Liver (tissue), 9 donors: ENCODE results near the gene ECE1. TPM values are rescaled to one million over a fixed set of nuclear protein-coding genes. Genes with fewer than 3 reads are reported as not detected.

ENCODE experiments used
- DNase-seq: peaks from one replicate; pipeline ENCODE4 v3.0.0-alpha.2; 2017; ENCODE audit warnings: low spot score
- H3K27ac ChIP-seq, 2 donors: one replicate each; pipeline ENCODE4 v1.7.0; 2013; ENCODE audit warnings: inconsistent platforms in 2 of 2, low read length in 2 of 2, control low read depth in 1 of 2, low read depth in 1 of 2, mild to moderate bottlenecking in 1 of 2
- H3K27me3 ChIP-seq, 4 donors: one replicate each; pipeline versions ENCODE4 v1.6.1 to v1.7.0; 2013; ENCODE audit warnings: low read length in 3 of 4, inconsistent platforms in 1 of 4, mild to moderate bottlenecking in 1 of 4, moderate library complexity in 1 of 4; ENCODE audit not compliant: control insufficient read depth in 4 of 4, insufficient read depth in 4 of 4
- H3K36me3 ChIP-seq, 4 donors: one replicate each; pipeline versions ENCODE4 v1.6.1 to v1.7.0; 2013; ENCODE audit warnings: low read length in 3 of 4, mild to moderate bottlenecking in 3 of 4, low read depth in 1 of 4, moderate library complexity in 1 of 4; ENCODE audit not compliant: control insufficient read depth in 4 of 4, insufficient read depth in 3 of 4
- H3K4me1 ChIP-seq, 4 donors: one replicate each; pipeline versions ENCODE4 v1.6.1 to v1.7.0; 2013; ENCODE audit warnings: low read length in 3 of 4, mild to moderate bottlenecking in 3 of 4, moderate library complexity in 1 of 4; ENCODE audit not compliant: control insufficient read depth in 4 of 4, insufficient read depth in 4 of 4
- H3K4me3 ChIP-seq, 3 donors: one replicate each; pipeline versions ENCODE4 v1.6.1 to v1.7.0; 2013; ENCODE audit warnings: low read length in 3 of 3, control low read depth in 1 of 3, low read depth in 1 of 3, mild to moderate bottlenecking in 1 of 3
- H3K9ac ChIP-seq, 2 donors: one replicate each; pipeline ENCODE4 v1.7.0; 2013; ENCODE audit warnings: low read length in 2 of 2, mild to moderate bottlenecking in 2 of 2, moderate library complexity in 2 of 2, control low read depth in 1 of 2, low read depth in 1 of 2
- H3K9me3 ChIP-seq, 4 donors: one replicate each; pipeline versions ENCODE4 v1.6.1 to v1.7.0; 2013; ENCODE audit warnings: low read length in 3 of 4; ENCODE audit not compliant: control insufficient read depth in 4 of 4
- ATF3 ChIP-seq: IDR thresholded peaks from 2 replicates; pipeline ENCODE4 v1.6.1; 2016; ENCODE audit warnings: antibody characterized with exemption
- EGR1 ChIP-seq, 2 donors: IDR thresholded peaks; 2 replicates each; pipeline ENCODE4 v1.6.1; 2016 to 2018; ENCODE audit warnings: antibody characterized with exemption in 2 of 2, low read depth in 2 of 2
- FOXA1 ChIP-seq: IDR thresholded peaks from 2 replicates; pipeline ENCODE4 v1.6.1; 2016; ENCODE audit warnings: antibody characterized with exemption
- FOXA2 ChIP-seq: IDR thresholded peaks from 2 replicates; pipeline ENCODE4 v1.6.1; 2016; ENCODE audit warnings: antibody characterized with exemption
- GABPA ChIP-seq, 2 donors: IDR thresholded peaks in 1 of 2; conservative IDR thresholded peaks in 1 of 2; 2 replicates each; pipeline ENCODE4 v1.6.1; 2016; ENCODE audit warnings: antibody characterized with exemption in 2 of 2, mild to moderate bottlenecking in 1 of 2, moderate library complexity in 1 of 2
- HNF4A ChIP-seq, 2 donors: conservative IDR thresholded peaks; 2 replicates each; pipeline ENCODE4 v1.6.1; 2016; ENCODE audit warnings: antibody characterized with exemption in 2 of 2, mild to moderate bottlenecking in 2 of 2
- HNF4G ChIP-seq: IDR thresholded peaks from 2 replicates; pipeline ENCODE4 v1.6.1; 2016; ENCODE audit warnings: antibody characterized with exemption
- JUND ChIP-seq, 2 donors: IDR thresholded peaks; 2 replicates each; pipeline ENCODE4 v1.6.1; 2016; ENCODE audit warnings: antibody characterized with exemption in 2 of 2
- MAX ChIP-seq: IDR thresholded peaks from 2 replicates; pipeline ENCODE4 v1.6.1; 2016; ENCODE audit warnings: antibody characterized with exemption
- NR2F2 ChIP-seq: IDR thresholded peaks from 2 replicates; pipeline ENCODE4 v1.6.1; 2016; ENCODE audit warnings: antibody characterized with exemption
- RAD21 ChIP-seq, 2 donors: IDR thresholded peaks; 2 replicates each; pipeline ENCODE4 v1.6.1; 2016; ENCODE audit warnings: antibody characterized with exemption in 2 of 2, mild to moderate bottlenecking in 2 of 2
- REST ChIP-seq: IDR thresholded peaks from 2 replicates; pipeline ENCODE4 v1.6.1; 2016; ENCODE audit warnings: antibody characterized with exemption, mild to moderate bottlenecking
- RXRA ChIP-seq, 2 donors: IDR thresholded peaks; 2 replicates each; pipeline ENCODE4 v1.6.1; 2017 to 2018; ENCODE audit warnings: antibody characterized with exemption in 2 of 2, mild to moderate bottlenecking in 1 of 2
- SP1 ChIP-seq: IDR thresholded peaks from 2 replicates; pipeline ENCODE4 v1.6.1; 2018; ENCODE audit warnings: antibody characterized with exemption, mild to moderate bottlenecking
- TAF1 ChIP-seq: conservative IDR thresholded peaks from 2 replicates; pipeline ENCODE4 v1.6.1; 2016; ENCODE audit warnings: antibody characterized with exemption, mild to moderate bottlenecking
- YY1 ChIP-seq: IDR thresholded peaks from 2 replicates; pipeline ENCODE4 v1.6.1; 2016; ENCODE audit warnings: antibody characterized with exemption, mild to moderate bottlenecking
- WGBS: extraction: QIAGEN DNeasy Blood & Tissue Kit; methylation state at CpG from one replicate; pipeline ENCODE4 v1.1.7; 2013; 5-methylcytosine and 5-hydroxymethylcytosine counted together
- polyA plus RNA-seq, 2 donors: library from polyadenylated mRNA; stranded (reverse) in 1 of 2; unstranded in 1 of 2; fragments of 200-250 nt in 1 of 2; fragments of >200 nt in 1 of 2; fragmentation: Nextera tagmentation in 1 of 2; extraction: Ambion mirVana in 1 of 2; gene quantifications; one replicate each; pipeline versions ENCODE4 v1.2.1 to v1.2.3, GENCODE V29; 2013 to 2015
- total RNA-seq, 2 donors: library from RNA; depleted of rRNA; stranded (reverse); fragments of >200 nt; gene quantifications; one replicate each; pipeline ENCODE4 v1.2.3, GENCODE V29; 2014
- TF ChIP-seq, protein P1 (sequence below): fragments of 150-350 bp; IDR thresholded peaks from 2 replicates; pipeline ENCODE4 v1.5.1; 2017; ENCODE audit warnings: improper control_type of control experiment, low read depth, low read length; ENCODE audit not compliant: missing input control
- TF ChIP-seq, protein P2 (sequence below): IDR thresholded peaks from 2 replicates; pipeline ENCODE4 v1.6.1; 2016; ENCODE audit warnings: antibody characterized with exemption
- donor health status: healthy.
- donor health status: healthy.
- donor health status: healthy.
- donor health status: healthy.
- donor health status: healthy.

The ECE1 gene
- total and polyA plus RNA-seq, 4 donors = 29.3 to 46.4 (median 39.6) TPM

DNA sequence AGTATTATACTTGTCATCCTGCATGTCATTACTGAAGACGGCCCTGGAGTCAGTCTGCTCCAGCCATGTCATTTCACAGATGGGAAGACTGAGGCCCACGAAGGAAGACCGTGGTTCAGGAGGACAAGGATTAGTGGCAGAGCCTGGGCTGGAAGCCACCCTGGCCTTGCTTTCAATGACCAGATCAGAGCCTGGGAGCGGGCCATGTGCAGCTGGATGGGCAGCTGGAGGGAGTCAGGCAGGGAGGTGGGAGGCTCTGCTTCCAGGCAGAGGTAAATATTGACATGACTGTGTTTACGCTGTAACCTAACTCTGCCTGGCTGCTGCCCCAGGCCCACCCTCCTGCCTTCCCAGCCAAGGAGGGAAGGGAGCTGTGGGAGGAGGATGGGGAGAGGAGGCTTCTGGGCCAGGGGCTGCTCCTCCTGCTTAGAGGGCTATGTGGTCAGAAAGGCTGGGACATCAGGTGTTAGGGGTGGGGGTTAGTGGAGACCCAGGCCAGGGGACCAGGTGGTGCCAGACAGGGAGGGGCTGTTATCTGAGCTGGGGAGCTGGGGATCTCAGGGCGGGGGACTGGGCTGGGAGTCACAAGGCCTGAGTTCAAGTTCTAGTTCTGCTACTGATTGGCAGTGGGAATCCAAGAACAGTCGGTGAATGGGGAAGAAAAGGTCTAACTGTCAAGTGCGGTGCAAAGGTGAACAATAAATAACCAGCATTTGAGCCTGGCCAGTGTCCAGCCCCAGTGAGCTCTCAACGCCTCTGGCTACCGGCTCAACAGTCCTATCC, 48.5 kb upstream of the ECE1 start:
- TF ChIP-seq FOXA2 = peak; percentile 97
- peak; percentile 28 for TF ChIP-seq TAF1
- no peak for TF ChIP-seq GABPA (IDR thresholded peaks at IDR 0.05 in 1 of 2, conservative IDR thresholded peaks at IDR 0.05 in 1 of 2)
- TF ChIP-seq HNF4G = no peak
- TF ChIP-seq, protein P1, sequence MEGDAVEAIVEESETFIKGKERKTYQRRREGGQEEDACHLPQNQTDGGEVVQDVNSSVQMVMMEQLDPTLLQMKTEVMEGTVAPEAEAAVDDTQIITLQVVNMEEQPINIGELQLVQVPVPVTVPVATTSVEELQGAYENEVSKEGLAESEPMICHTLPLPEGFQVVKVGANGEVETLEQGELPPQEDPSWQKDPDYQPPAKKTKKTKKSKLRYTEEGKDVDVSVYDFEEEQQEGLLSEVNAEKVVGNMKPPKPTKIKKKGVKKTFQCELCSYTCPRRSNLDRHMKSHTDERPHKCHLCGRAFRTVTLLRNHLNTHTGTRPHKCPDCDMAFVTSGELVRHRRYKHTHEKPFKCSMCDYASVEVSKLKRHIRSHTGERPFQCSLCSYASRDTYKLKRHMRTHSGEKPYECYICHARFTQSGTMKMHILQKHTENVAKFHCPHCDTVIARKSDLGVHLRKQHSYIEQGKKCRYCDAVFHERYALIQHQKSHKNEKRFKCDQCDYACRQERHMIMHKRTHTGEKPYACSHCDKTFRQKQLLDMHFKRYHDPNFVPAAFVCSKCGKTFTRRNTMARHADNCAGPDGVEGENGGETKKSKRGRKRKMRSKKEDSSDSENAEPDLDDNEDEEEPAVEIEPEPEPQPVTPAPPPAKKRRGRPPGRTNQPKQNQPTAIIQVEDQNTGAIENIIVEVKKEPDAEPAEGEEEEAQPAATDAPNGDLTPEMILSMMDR = no peak
- TF ChIP-seq YY1 = peak; percentile 65
- TF ChIP-seq NR2F2 = no peak
- TF ChIP-seq, protein P2, sequence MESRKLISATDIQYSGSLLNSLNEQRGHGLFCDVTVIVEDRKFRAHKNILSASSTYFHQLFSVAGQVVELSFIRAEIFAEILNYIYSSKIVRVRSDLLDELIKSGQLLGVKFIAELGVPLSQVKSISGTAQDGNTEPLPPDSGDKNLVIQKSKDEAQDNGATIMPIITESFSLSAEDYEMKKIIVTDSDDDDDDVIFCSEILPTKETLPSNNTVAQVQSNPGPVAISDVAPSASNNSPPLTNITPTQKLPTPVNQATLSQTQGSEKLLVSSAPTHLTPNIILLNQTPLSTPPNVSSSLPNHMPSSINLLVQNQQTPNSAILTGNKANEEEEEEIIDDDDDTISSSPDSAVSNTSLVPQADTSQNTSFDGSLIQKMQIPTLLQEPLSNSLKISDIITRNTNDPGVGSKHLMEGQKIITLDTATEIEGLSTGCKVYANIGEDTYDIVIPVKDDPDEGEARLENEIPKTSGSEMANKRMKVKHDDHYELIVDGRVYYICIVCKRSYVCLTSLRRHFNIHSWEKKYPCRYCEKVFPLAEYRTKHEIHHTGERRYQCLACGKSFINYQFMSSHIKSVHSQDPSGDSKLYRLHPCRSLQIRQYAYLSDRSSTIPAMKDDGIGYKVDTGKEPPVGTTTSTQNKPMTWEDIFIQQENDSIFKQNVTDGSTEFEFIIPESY = no peak
- no peak for TF ChIP-seq HNF4A (conservative IDR thresholded peaks at IDR 0.05)
- TF ChIP-seq EGR1 (IDR thresholded peaks at IDR 0.05; ENCODE audit: low read depth in 2 of 2) = no peak
- peak; percentile 49 for TF ChIP-seq REST
- no peak for TF ChIP-seq RAD21 (IDR thresholded peaks at IDR 0.05)
- no peak for TF ChIP-seq ATF3
- TF ChIP-seq FOXA1 = peak; percentile 98
- peak; percentile 19 to 54 for TF ChIP-seq RXRA (IDR thresholded peaks at IDR 0.05)
- peak; percentile 55 for TF ChIP-seq SP1
- peak; percentile 17 for TF ChIP-seq MAX
- TF ChIP-seq JUND (IDR thresholded peaks at IDR 0.05) = peak in 1 of 2 donors; percentile 8
- H3K36me3 ChIP-seq = no peaks in the 10 kb centered on the region
- 24% methylated on average over 10 of the region's 10 CpGs for WGBS
- H3K9ac ChIP-seq = peak overlapping the region; percentile 17 to 29
- H3K4me1 ChIP-seq = peaks cover 37 to 95% (median 76%) of the 10 kb centered on the region in 4 donors
- H3K27ac ChIP-seq = peak overlapping the region; percentile 90 to 91
- no peaks in the 10 kb centered on the region for H3K9me3 ChIP-seq
- H3K27me3 ChIP-seq = no peaks in the 10 kb centered on the region
- no peak overlapping the region for H3K4me3 ChIP-seq
- peak; percentile 66 for DNase-seq
